GM12801 (cell line): ENCODE results near the gene PGBD2.

Source experiments
- TF ChIP-seq, protein P1 (sequence below): IDR thresholded peaks from one replicate; pipeline ENCODE4 v1.5.1; 2011; ENCODE audit warnings: control low read depth; ENCODE audit not compliant: insufficient read length; ENCODE audit errors: extremely low read depth

Gene PGBD2

DNA sequence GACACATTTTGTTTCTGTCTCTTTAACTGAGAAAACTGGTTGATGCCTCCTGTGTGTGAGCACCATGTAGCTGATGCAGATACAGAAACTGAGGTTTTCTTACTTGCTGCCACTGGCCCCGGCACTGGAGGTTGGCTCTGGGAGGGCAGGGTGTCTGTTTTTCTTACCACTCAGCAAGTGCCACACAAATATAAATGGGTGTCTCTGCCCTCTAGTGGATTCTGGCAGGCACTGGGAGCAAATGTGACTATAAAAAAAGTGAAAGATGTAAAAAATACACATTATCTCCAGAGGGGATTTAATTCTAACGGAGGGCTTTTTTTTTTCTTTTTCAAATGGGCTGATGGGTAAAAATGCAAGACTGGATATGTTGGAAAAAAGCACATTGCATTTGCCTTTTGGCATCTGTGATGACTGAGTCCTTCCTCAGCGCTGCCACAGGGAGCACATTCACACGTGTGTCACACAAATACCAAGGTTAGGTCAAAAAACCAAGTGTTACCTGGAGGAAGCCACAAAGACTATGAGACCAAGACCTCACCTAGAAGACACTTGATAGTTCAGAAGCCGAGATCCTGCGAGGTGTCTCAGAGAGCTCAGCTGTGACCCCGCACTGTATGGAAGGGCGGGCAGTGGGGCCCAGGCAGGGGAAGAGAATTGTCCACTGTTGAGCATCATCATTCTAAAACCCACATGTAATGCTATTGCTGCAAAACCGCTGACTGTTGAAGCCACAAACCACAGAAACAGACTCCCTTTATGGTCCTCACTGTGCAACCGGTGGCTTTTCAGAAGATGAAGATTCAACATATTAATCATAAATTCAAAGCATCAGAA is 18.9 kb downstream of the PGBD2 start:
- TF ChIP-seq, protein P1, sequence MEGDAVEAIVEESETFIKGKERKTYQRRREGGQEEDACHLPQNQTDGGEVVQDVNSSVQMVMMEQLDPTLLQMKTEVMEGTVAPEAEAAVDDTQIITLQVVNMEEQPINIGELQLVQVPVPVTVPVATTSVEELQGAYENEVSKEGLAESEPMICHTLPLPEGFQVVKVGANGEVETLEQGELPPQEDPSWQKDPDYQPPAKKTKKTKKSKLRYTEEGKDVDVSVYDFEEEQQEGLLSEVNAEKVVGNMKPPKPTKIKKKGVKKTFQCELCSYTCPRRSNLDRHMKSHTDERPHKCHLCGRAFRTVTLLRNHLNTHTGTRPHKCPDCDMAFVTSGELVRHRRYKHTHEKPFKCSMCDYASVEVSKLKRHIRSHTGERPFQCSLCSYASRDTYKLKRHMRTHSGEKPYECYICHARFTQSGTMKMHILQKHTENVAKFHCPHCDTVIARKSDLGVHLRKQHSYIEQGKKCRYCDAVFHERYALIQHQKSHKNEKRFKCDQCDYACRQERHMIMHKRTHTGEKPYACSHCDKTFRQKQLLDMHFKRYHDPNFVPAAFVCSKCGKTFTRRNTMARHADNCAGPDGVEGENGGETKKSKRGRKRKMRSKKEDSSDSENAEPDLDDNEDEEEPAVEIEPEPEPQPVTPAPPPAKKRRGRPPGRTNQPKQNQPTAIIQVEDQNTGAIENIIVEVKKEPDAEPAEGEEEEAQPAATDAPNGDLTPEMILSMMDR: no peak

DNA sequence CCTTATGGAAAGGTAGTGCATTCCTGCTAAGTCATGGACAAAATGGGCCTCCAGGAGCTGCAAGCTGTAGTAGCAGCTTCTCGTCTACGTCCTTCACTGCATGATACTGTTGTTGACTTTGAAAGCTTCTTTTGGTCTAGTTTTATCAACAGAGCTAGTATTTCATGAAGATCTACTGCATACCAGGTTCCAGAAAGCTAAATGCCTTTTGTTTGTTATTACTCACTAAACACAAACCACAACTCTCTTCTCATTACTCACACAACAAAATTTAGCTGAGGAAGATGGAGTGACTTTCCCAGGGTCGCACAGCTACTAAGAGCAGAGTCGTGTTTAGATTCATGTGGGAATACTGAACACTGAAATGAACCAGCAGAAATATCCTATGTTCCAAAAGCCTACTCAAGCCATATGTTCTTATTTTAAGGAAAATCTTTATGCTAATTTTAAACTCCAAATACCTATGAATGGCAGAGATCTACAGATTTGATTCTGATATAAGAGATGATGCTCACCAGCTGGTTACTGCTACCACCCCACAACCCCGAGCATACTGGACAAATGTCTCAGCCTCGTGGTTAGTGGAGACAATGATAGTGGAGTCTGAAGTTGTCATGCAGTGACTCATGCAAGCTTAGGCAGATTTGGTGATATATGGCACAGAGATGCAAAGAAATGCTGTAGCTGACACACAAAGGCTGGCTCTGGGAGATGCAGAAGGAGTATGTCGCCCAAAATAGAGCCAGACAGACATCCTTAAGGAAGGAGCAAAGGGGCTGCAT is 20.6 kb downstream of the PGBD2 start:
- TF ChIP-seq, protein P1: no peak
